GM23338 (cell line): ENCODE data around the gene TREML2. TPM values are rescaled to one million over a fixed set of nuclear protein-coding genes. Genes with fewer than 3 reads are reported as not detected.
A peak's percentile ranks its signal among the peaks of the same experiment; 100 is the strongest.

ENCODE experiments used
- ATAC-seq: fragments of 200-7000 bp; cut with Tn5 transposase; 3 replicates; pipeline ENCODE4 v1.9.1; 2020
- DNase-seq: peaks from one replicate; pipeline ENCODE4 v3.0.0-alpha.2; 2015; ENCODE audit warnings: low spot score
- H2AFZ ChIP-seq: fragments of 200-600 bp; sonication (generic); 2 replicates; pipeline ENCODE4 v1.8.0; 2016; ENCODE audit warnings: antibody characterized with exemption, mild to moderate bottlenecking, moderate library complexity
- H3F3A ChIP-seq: fragments of 200-600 bp; sonication (generic); replicated peaks from 2 replicates; pipeline ENCODE4 v1.8.0; 2017; ENCODE audit warnings: antibody characterized with exemption, mixed run types, low read depth
- H3K27ac ChIP-seq: fragments of 200-600 bp; sonication (generic); 2 replicates; pipeline ENCODE4 v1.6.1; 2016; ENCODE audit warnings: low read depth
- H3K27me3 ChIP-seq: fragments of 200-600 bp; sonication (generic); 2 replicates; pipeline ENCODE4 v1.8.0; 2016; ENCODE audit warnings: mild to moderate bottlenecking, mixed run types, moderate library complexity; ENCODE audit not compliant: insufficient read depth
- H3K36me3 ChIP-seq: fragments of 200-600 bp; sonication (generic); 2 replicates; pipeline ENCODE4 v1.8.0; 2016; ENCODE audit warnings: mild to moderate bottlenecking; ENCODE audit not compliant: insufficient read depth
- H3K4me1 ChIP-seq: fragments of 200-600 bp; sonication (generic); 2 replicates; pipeline ENCODE4 v1.8.0; 2016; ENCODE audit warnings: mild to moderate bottlenecking, moderate library complexity; ENCODE audit not compliant: insufficient read depth
- H3K4me2 ChIP-seq: fragments of 200-600 bp; sonication (generic); 2 replicates; pipeline ENCODE4 v1.7.1; 2017; ENCODE audit warnings: mixed run types
- H3K4me3 ChIP-seq: fragments of 200-600 bp; sonication (generic); 2 replicates; pipeline ENCODE4 v1.6.1; 2016; ENCODE audit warnings: mixed run types
- H3K79me2 ChIP-seq: fragments of 200-600 bp; sonication (generic); replicated peaks from 2 replicates; pipeline ENCODE4 v1.8.0; 2017; ENCODE audit warnings: mild to moderate bottlenecking; ENCODE audit not compliant: insufficient read depth
- H3K9me2 ChIP-seq: fragments of 200-600 bp; sonication (generic); 2 replicates; pipeline ENCODE4 v1.8.0; 2017; ENCODE audit not compliant: insufficient read depth
- H4K20me1 ChIP-seq: fragments of 200-600 bp; sonication (generic); replicated peaks from 2 replicates; pipeline ENCODE4 v1.8.0; 2017; ENCODE audit warnings: mild to moderate bottlenecking; ENCODE audit not compliant: insufficient read depth
- H3K27ac Mint-ChIP-seq: 2 replicates; pipeline ENCODE4 v1.8.0; 2020; ENCODE audit warnings: inconsistent platforms, mild to moderate bottlenecking, moderate library complexity, mixed read lengths
- H3K27me3 Mint-ChIP-seq: 3 replicates; pipeline ENCODE4 v1.8.0; 2022; ENCODE audit warnings: low read depth, mild to moderate bottlenecking, moderate library complexity, mixed read lengths, inconsistent platforms; ENCODE audit not compliant: insufficient read depth, poor library complexity
- H3K36me3 Mint-ChIP-seq: 3 replicates; pipeline ENCODE4 v1.8.0; 2021; ENCODE audit warnings: low read depth, mild to moderate bottlenecking, inconsistent platforms, moderate library complexity, mixed read lengths
- H3K4me1 Mint-ChIP-seq: 3 replicates; pipeline ENCODE4 v1.8.0; 2020; ENCODE audit warnings: mild to moderate bottlenecking, inconsistent platforms, mixed read lengths
- H3K4me3 Mint-ChIP-seq: 3 replicates; pipeline ENCODE4 v1.8.0; 2021; ENCODE audit warnings: moderate library complexity, mild to moderate bottlenecking, inconsistent platforms, mixed read lengths
- H3K9me3 Mint-ChIP-seq: 3 replicates; pipeline ENCODE4 v1.8.0; 2020; ENCODE audit warnings: moderate library complexity, mild to moderate bottlenecking, inconsistent platforms, mixed read lengths
- CTCF ChIP-seq, 2 experiments: fragments of 200-600 bp in 1 of 2; sonication (generic) in 1 of 2; conservative IDR thresholded peaks; 2 replicates each; pipeline versions ENCODE4 v1.5.1 to v1.6.1; 2016 to 2017; ENCODE audit warnings: antibody characterized with exemption in 2 of 2, low read depth in 2 of 2, mild to moderate bottlenecking in 2 of 2, moderate library complexity in 1 of 2
- ETS1 ChIP-seq: IDR thresholded peaks from 2 replicates; pipeline ENCODE4 v1.6.1; 2016; ENCODE audit warnings: antibody characterized with exemption
- REST ChIP-seq: IDR thresholded peaks from one replicate; pipeline ENCODE4 v1.6.1; 2018; ENCODE audit warnings: antibody characterized with exemption; ENCODE audit not compliant: unreplicated experiment
- STAT1 ChIP-seq: IDR thresholded peaks from one replicate; pipeline ENCODE4 v1.6.1; 2016; ENCODE audit warnings: antibody characterized with exemption; ENCODE audit not compliant: unreplicated experiment
- ZNF114 ChIP-seq: fragments of 250-450 bp; sonication (Bioruptor Pico); IDR thresholded peaks from 2 replicates; pipeline ENCODE4 v1.5.0; 2020; ENCODE audit warnings: mild to moderate bottlenecking, moderate library complexity
- ZNF331 ChIP-seq: fragments of 250-450 bp; sonication (Bioruptor Pico); IDR thresholded peaks from 2 replicates; pipeline ENCODE4 v1.5.0; 2020; ENCODE audit warnings: low read depth, mild to moderate bottlenecking, moderate library complexity
- polyA plus RNA-seq: library from polyadenylated mRNA; unstranded; fragments of >200 nt; fragmentation: Nextera tagmentation; extraction: Ambion mirVana; gene quantifications from 2 replicates; pipeline ENCODE4 v1.2.1, GENCODE V29; 2016
- total RNA-seq: library from RNA; depleted of rRNA; stranded (reverse); fragments of >200 nt; shearing (Covaris generic); gene quantifications from 2 replicates; pipeline ENCODE4 v1.2.3, GENCODE V29; 2014

The TREML2 gene
- total and polyA plus RNA-seq, 2 experiments from 2014 or later = 0.07 TPM; not detected in 1

DNA sequence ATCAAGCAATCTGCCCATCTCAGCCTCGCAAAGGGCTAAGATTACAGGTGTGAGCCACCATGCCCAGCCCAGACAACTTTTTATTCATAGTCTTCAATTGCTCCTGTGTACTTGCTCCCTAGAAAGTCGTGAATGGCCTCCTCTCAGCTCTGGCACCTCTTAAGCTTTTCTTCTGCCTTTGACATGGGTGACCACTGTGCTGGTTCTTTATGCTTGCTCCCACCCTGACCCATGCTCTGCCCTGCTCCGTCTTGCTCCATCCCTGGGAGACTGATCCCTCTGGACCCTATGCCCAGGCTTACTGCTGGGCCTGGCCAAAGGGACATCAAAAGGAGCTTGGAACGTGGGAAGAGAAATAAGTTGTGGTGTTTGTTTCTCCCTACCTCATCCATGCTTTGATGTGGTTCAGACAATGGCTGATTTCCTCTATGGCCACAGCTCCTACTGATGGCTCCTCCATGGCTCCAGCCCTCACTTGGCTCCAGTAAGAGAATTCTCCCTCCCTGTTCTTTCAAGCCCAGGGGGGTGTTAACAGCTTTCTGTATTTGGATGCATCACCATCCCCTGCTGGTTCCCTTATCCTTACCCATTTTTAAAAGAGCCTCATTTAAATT, 30.3 kb downstream of the TREML2 start:
- no peak for TF ChIP-seq REST
- no peak for TF ChIP-seq ETS1
- no peak for TF ChIP-seq CTCF (conservative IDR thresholded peaks at IDR 0.05; ENCODE audit: low read depth in 2 of 2)
- TF ChIP-seq ZNF331 (CRISPR knock-in tag) = no peak
- TF ChIP-seq ZNF114 (CRISPR knock-in tag) = no peak
- no peak for TF ChIP-seq STAT1
- Mint-ChIP-seq H3K36me3 (peaks cover 7% of the 10 kb centered on the region; the same call in 1 of the 3 replicates), H3K27me3 (peaks cover 9% of the 10 kb centered on the region), H3K4me3 (no peak overlapping the region), H3K4me1 (peaks cover 15% of the 10 kb centered on the region), H3K27ac (no peak overlapping the region; the same call in 1 of the 2 replicates), H3K9me3 (peaks cover 8% of the 10 kb centered on the region; the same call in 1 of the 3 replicates)
- no peaks in the 10 kb centered on the region for H4K20me1 ChIP-seq
- H3K4me1 ChIP-seq = peaks cover 11% of the 10 kb centered on the region
- H3K36me3 ChIP-seq = no peaks in the 10 kb centered on the region
- H3K79me2 ChIP-seq = no peaks in the 10 kb centered on the region
- peak overlapping the region; percentile 67 for H3K4me2 ChIP-seq
- ATAC-seq (peak; percentile 29), DNase-seq (no peak)
- H3K27ac ChIP-seq = no peak overlapping the region
- no peaks in the 10 kb centered on the region for H3F3A ChIP-seq
- no peaks in the 10 kb centered on the region for H3K27me3 ChIP-seq
- peaks cover 12% of the 10 kb centered on the region; the same call in 1 of the 2 replicates for H3K9me2 ChIP-seq
- H2AFZ ChIP-seq = 0 out of 2 replicates have a peak overlapping the region, but pooled peaks have one; percentile 6
- no peak overlapping the region for H3K4me3 ChIP-seq
